K562 (cell line): Measurements from ENCODE around the gene SCTR. TPM values are rescaled to one million over a fixed set of nuclear protein-coding genes. Genes with fewer than 3 reads are reported as not detected.

Experiments
- HBP1 ChIP-seq: fragments of 450-650 bp; formaldehyde crosslinking; IDR thresholded peaks from 2 replicates; pipeline ENCODE4 v1.4.0; 2022; ENCODE audit warnings: missing genetic modification characterization
- polyA plus RNA-seq, 8 experiments: library from polyadenylated mRNA; depleted of rRNA in 4 of 8; stranded (reverse) in 5 of 8; unstranded in 3 of 8; fragments of >200 nt; fragmentation: Nextera tagmentation in 2 of 8; fragmentation: Illumina TruSeq in 1 of 8; extraction: Ambion mirVana in 2 of 8; extraction: Trizol in 1 of 8; gene quantifications; 2 replicates each; pipeline versions ENCODE4 v1.2.1 to v1.2.3, GENCODE V29; 2011 to 2014; ENCODE audit warnings: inconsistent platforms in 1 of 8, missing spikeins in 1 of 8
- total RNA-seq, 7 experiments: library from RNA; depleted of rRNA in 6 of 7; stranded (reverse); fragments of >200 nt in 6 of 7; fragmentation: Illumina TruSeq in 2 of 7; extraction: Trizol in 2 of 7; gene quantifications; 2 replicates each; pipeline versions ENCODE4 v1.2.1 to v1.2.3, GENCODE V29; 2011 to 2021; ENCODE audit warnings: low replicate concordance in 1 of 7
- TF ChIP-seq, protein P1 (sequence below), 2 experiments: IDR thresholded peaks in 1 of 2; conservative IDR thresholded peaks in 1 of 2; 2 replicates each; pipeline ENCODE4 v1.6.1; 2016; ENCODE audit warnings: low read depth in 2 of 2, mild to moderate bottlenecking in 1 of 2, missing compliant biosample characterization in 1 of 2, missing genetic modification characterization in 1 of 2, moderate library complexity in 1 of 2
- TF ChIP-seq, protein P2 (sequence below), 2 experiments: fragments of 450-650 bp; IDR thresholded peaks; 2 replicates each; pipeline ENCODE4 v1.6.1; 2016; ENCODE audit warnings: mild to moderate bottlenecking in 2 of 2, borderline replicate concordance in 1 of 2, low read depth in 1 of 2, moderate library complexity in 1 of 2

SCTR gene
- total and polyA plus RNA-seq, 9 of the 15 experiments (the other 6 are each of a cell fraction or from before 2014, with no cell fraction given), result not detected

DNA sequence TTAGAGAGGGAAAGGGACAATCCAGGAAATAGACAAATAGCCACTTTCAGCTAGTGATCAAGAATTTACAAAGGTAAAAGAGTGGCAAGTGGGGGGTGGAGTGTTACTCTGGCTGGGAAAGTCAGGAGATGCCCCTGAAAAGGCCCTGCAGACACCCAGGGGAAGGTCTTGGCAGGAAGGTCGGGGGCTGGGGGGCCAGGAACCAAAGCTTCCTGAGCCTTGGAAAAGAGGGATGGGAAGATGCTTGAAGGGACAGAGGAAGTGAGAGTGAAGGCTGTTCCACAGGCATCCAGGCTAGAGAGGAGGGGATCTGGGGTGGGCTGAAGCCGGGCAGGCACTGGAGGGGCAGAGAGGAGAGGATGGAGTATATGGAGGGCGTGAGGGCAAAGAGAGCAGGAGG, 96.5 kb downstream of the SCTR start (continued):
- TF ChIP-seq, protein P1, sequence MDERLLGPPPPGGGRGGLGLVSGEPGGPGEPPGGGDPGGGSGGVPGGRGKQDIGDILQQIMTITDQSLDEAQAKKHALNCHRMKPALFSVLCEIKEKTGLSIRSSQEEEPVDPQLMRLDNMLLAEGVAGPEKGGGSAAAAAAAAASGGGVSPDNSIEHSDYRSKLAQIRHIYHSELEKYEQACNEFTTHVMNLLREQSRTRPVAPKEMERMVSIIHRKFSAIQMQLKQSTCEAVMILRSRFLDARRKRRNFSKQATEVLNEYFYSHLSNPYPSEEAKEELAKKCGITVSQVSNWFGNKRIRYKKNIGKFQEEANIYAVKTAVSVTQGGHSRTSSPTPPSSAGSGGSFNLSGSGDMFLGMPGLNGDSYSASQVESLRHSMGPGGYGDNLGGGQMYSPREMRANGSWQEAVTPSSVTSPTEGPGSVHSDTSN (CRISPR knock-in tag; IDR thresholded peaks at IDR 0.05; ENCODE audit: low read depth), result no peak
- TF ChIP-seq, protein P1 (tag; conservative IDR thresholded peaks at IDR 0.05; ENCODE audit: low read depth), result no peak
- TF ChIP-seq, protein P2, sequence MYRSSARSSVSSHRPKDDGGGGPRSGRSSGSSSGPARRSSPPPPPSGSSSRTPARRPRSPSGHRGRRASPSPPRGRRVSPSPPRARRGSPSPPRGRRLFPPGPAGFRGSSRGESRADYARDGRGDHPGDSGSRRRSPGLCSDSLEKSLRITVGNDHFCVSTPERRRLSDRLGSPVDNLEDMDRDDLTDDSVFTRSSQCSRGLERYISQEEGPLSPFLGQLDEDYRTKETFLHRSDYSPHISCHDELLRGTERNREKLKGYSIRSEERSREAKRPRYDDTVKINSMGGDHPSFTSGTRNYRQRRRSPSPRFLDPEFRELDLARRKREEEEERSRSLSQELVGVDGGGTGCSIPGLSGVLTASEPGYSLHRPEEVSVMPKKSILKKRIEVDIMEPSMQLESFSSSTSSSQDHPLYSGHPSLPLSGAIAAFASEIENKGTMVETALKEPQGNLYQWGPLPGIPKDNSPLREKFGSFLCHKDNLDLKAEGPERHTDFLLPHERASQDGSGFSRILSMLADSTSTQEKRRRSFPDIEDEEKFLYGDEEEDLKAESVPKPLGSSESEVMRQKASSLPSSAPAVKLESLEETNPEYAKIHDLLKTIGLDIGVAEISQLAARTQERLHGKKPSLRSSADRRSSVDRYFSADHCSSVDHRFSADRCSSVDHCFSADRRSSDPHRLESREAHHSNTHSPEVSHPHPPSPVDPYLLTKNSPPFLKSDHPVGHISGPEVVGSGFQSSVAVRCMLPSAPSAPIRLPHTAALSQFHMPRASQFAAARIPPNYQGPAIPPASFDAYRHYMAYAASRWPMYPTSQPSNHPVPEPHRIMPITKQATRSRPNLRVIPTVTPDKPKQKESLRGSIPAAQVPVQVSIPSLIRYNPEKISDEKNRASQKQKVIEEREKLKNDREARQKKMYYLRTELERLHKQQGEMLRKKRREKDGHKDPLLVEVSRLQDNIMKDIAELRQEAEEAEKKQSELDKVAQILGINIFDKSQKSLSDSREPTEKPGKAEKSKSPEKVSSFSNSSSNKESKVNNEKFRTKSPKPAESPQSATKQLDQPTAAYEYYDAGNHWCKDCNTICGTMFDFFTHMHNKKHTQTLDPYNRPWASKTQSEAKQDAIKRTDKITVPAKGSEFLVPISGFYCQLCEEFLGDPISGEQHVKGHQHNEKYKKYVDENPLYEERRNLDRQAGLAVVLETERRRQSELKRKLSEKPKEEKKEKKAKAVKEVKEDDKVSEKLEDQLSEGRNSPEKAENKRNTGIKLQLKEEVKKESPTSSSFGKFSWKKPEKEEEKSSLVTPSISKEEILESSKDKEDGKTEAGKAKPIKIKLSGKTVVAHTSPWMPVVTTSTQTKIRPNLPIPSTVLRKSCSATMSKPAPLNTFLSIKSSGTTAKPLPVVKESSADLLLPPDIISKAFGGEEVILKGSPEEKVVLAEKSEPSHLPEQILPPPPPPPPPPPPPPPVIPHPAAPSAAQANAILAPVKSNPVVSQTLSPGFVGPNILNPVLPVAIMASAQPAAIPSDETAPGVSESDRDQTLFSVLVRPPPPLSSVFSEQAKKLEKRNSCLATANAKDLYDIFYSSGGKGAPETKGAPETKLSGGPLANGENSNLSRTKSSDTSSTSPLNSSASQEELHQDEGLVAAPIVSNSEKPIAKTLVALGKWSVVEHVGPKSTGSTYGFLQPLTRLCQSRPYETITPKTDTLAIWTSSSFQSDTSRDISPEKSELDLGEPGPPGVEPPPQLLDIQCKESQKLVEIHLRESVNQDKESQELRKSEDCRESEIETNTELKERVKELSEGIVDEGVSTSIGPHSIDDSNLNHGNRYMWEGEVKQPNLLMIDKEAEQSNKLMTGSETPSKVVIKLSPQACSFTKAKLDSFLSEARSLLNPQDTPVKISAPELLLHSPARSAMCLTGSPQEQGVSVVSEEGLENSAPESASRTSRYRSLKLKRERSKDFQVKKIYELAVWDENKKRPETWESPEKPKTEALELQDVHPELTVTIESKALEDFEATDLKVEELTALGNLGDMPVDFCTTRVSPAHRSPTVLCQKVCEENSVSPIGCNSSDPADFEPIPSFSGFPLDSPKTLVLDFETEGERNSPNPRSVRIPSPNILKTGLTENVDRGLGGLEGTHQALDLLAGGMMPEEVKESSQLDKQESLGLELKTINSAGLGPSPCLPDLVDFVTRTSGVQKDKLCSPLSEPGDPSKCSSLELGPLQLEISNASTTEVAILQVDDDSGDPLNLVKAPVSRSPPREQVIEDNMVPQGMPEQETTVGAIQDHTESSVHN (IDR thresholded peaks at IDR 0.05; ENCODE audit: borderline replicate concordance in 1 of 2, low read depth in 1 of 2), result no peak
- TF ChIP-seq HBP1 (CRISPR knock-in tag), result no peak
